ENCODE results near the gene LCE6A.

Gene LCE6A

GRCh38 chr1:152842556-152842955, at the start of gene LCE6A:
Gene LCE6A (plus strand): TSS chr1:152842856. CDS start chr1:152843521, 665 bp downstream.
- no peak for DNase-seq (ENCODE audit: low read depth)

- DNase-seq (ENCODE audit: low read depth): no peak
These were observed 47.0 kb upstream of the LCE6A start for GRCh38 chr1:152795686-152796085.

GRCh38 chr1:152796421-152796820, 46.2 kb upstream of the LCE6A start, which contains the start of gene LCE1D:
Gene LCE1D (plus strand): TSS chr1:152796721. CDS start chr1:152797795, 1,074 bp downstream.
- no peak for DNase-seq (ENCODE audit: low read depth)

- DNase-seq (ENCODE audit: low read depth): no peak
These were observed 41.3 kb upstream of the LCE6A start for GRCh38 chr1:152801333-152801732.

GRCh38 chr1:152806576-152806975, 36.1 kb upstream of the LCE6A start, which contains the start of gene LCE1C:
Gene LCE1C (minus strand): TSS chr1:152806651. CDS start chr1:152805478, 1,173 bp downstream.
- no peak for DNase-seq (ENCODE audit: low read depth)

GRCh38 chr1:152811050-152811449, 31.6 kb upstream of the LCE6A start:
- no peak for DNase-seq (ENCODE audit: low read depth)

- no peak for DNase-seq (ENCODE audit: low read depth)
These were observed 31.0 kb upstream of the LCE6A start, which contains the start of gene LCE1B for GRCh38 chr1:152811671-152812070. Gene LCE1B (plus strand): TSS chr1:152811971. CDS start chr1:152812447, 476 bp downstream.

GRCh38 chr1:152817309-152817708, 25.3 kb upstream of the LCE6A start:
- DNase-seq (ENCODE audit: low read depth): no peak

GRCh38 chr1:152823294-152823693, 19.4 kb upstream of the LCE6A start:
- DNase-seq (ENCODE audit: low read depth): no peak

- DNase-seq (ENCODE audit: low read depth): no peak
These were observed 17.7 kb upstream of the LCE6A start for GRCh38 chr1:152824964-152825363.

- DNase-seq (ENCODE audit: low read depth): no peak
These were observed 15.5 kb upstream of the LCE6A start, which contains the start of gene LCE1A for GRCh38 chr1:152827173-152827572. Gene LCE1A (plus strand): TSS chr1:152827473. CDS start chr1:152827473, 0 bp downstream.

GRCh38 chr1:152836870-152837269, 5.8 kb upstream of the LCE6A start:
- no peak for DNase-seq (ENCODE audit: low read depth)

GRCh38 chr1:152855661-152856060, 13.0 kb downstream of the LCE6A start:
- no peak for DNase-seq (ENCODE audit: low read depth)

GRCh38 chr1:152858062-152858461, 15.4 kb downstream of the LCE6A start:
- no peak for DNase-seq (ENCODE audit: low read depth)

- no peak for DNase-seq (ENCODE audit: low read depth)
These were observed 17.0 kb downstream of the LCE6A start, which contains the start of gene LCE7A for GRCh38 chr1:152859696-152860095. Gene LCE7A (plus strand): TSS chr1:152859996. CDS start chr1:152860698, 702 bp downstream.

GRCh38 chr1:152860129-152860528, 17.5 kb downstream of the LCE6A start:
- DNase-seq (ENCODE audit: low read depth): no peak

GRCh38 chr1:152861374-152861773, 18.7 kb downstream of the LCE6A start:
- no peak for DNase-seq (ENCODE audit: low read depth)

GRCh38 chr1:152864443-152864842, 21.8 kb downstream of the LCE6A start:
- DNase-seq (ENCODE audit: low read depth): no peak

GRCh38 chr1:152866321-152866720, 23.7 kb downstream of the LCE6A start:
- no peak for DNase-seq (ENCODE audit: low read depth)

- DNase-seq (ENCODE audit: low read depth): peak; percentile 38
These were observed 27.3 kb downstream of the LCE6A start for GRCh38 chr1:152869808-152870419.

- no peak for DNase-seq (ENCODE audit: low read depth)
These were observed 28.4 kb downstream of the LCE6A start for GRCh38 chr1:152870831-152871730.

GRCh38 chr1:152871731-152872126, 29.1 kb downstream of the LCE6A start:
- DNase-seq (ENCODE audit: low read depth): no peak

GRCh38 chr1:152873495-152873894, 30.8 kb downstream of the LCE6A start:
- no peak for DNase-seq (ENCODE audit: low read depth)
